ENCODE results near the gene TRIM23.
"Not testable (repeated sequence)": the region's sequence is repeated elsewhere in the genome, so short reads cannot be mapped to it uniquely, and the experiment has no call there.

Gene TRIM23

DNA sequence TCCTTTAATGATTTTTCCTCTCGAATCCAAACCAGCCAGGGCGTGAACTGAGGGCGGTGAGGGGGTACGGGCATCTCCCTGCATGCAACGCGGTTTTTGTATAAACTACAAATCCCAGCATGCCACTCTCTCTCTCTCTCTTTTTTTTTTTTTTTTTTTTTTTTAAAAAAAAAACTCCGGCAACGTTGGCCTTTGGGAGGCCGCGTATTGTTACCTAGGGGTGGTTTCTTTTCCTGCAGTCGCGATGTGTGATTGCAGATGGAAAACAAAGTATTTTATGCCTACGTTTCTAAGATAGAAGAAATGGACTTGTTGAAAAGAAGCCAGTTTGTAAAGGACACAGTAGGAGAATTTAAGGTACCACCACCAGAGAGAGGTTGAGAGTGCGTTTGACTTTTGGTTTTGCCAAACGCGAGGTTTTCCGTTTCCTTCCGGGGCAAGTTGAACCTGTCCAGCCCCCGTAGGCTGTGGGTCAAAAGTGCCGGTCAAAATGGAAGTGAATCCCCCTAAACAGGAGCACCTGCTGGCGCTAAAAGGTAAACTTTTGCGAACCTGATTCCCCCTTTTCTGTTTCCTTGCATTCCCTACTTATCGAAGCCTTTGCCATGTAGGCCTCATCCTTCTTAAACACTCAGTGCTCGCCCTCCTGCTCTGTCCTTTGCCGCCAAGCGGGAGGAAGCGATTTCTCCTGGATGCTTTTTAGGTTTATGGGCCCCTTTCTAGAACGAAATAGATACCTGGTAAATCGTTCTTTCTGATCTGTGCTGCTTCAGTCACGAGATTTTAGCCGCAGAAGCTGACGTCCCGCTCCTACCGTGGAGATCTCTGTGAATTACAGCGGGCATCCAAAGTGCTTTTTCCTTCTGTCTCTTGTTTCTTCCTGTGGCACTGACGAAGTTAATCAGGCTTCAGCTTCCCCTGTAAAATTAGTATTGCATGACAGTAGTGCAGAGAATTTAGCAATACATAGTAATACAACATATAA is 730 bp upstream of the TRIM23 start, which contains the start of the genes SHLD3 and TRAPPC13:
SHLD3 (plus strand) TSS at position 457 of the 985 bp plus-strand sequence. CDS start 4,561 bp downstream, outside the sequence.
TRAPPC13 (plus strand) TSS at position 457 of the 985 bp plus-strand sequence; CDS start at position 491, 34 bp downstream.
- Histone ChIP-seq H3K9me3 (ENCODE audit: insufficient read depth, low read depth, low read length) (no peaks in the 10 kb centered on the region), H3K27me3 (ENCODE audit: insufficient read depth, low read length) (no peaks in the 10 kb centered on the region), H3K36me3 (ENCODE audit: insufficient read depth, low read depth, low read length) (peaks cover 6% of the 10 kb centered on the region), H3K27ac (ENCODE audit: low read length) (peak within 1 kb of the TSS; percentile 53), H3K9ac (ENCODE audit: low read depth, low read length) (peak within 1 kb of the TSS; percentile 92), H3K4me1 (ENCODE audit: insufficient read depth, low read length) (peaks cover 8% of the 10 kb centered on the region; the same call in 1 of the 2 replicates), H3K4me3 (ENCODE audit: low read length) (peak within 1 kb of the TSS; percentile 94)

DNA sequence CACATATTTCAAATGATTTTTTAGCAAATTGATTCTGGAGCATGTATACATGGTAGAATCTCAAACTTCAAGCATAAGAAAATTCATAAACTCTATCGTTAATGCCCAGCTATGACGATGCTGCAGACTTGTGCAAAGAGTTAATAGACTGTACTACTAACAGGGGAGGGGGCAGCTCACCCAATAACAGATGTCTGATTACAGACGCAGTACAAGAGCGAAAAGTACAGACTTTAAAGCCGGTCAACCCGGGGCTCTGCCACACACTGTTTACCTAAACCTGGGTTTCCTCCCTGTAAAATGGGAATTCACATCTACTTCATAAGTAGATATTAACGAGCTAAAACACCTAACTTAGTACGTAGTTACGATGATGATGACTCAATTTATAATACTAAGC is 651 bp downstream of the TRIM23 start:
- no peaks in the 10 kb centered on the region for H3K36me3 ChIP-seq (ENCODE audit: insufficient read depth, low read depth, low read length)
- H3K4me3 ChIP-seq (ENCODE audit: low read length) = peak overlapping the region; percentile 94
- H3K27ac ChIP-seq (ENCODE audit: low read length) = no peak overlapping the region
- peak overlapping the region; percentile 92 for H3K9ac ChIP-seq (ENCODE audit: low read depth, low read length)
- peaks cover 8% of the 10 kb centered on the region; the same call in 1 of the 2 replicates for H3K4me1 ChIP-seq (ENCODE audit: insufficient read depth, low read length)
- no peaks in the 10 kb centered on the region for H3K9me3 ChIP-seq (ENCODE audit: insufficient read depth, low read depth, low read length)
- no peaks in the 10 kb centered on the region for H3K27me3 ChIP-seq (ENCODE audit: insufficient read depth, low read length)

DNA sequence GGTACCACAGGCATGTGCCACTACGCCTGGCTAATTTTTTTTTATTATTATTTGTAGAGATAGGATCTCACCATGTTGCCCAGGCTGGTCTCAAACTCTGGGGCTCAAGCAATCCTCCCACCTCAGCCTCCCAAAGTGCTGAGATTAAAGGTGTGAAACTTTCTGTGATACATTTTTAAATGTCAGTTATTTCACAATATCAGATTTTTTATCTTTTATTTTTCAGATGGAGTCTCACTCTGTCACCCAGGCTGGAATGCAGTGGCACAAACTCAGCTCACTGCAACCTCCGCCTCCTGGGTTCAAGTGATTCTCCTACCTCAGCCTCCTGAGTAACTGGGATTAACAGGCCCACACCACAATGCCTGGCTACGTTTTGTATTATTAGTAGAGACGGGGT is 2.2 kb downstream of the TRIM23 start:
- not testable (repeated sequence) for H3K36me3 ChIP-seq (ENCODE audit: insufficient read depth, low read depth, low read length); H3K4me1 ChIP-seq (ENCODE audit: insufficient read depth, low read length); H3K27me3 ChIP-seq (ENCODE audit: insufficient read depth, low read length); H3K9ac ChIP-seq (ENCODE audit: low read depth, low read length); H3K27ac ChIP-seq (ENCODE audit: low read length); H3K4me3 ChIP-seq (ENCODE audit: low read length); H3K9me3 ChIP-seq (ENCODE audit: insufficient read depth, low read depth, low read length)

DNA sequence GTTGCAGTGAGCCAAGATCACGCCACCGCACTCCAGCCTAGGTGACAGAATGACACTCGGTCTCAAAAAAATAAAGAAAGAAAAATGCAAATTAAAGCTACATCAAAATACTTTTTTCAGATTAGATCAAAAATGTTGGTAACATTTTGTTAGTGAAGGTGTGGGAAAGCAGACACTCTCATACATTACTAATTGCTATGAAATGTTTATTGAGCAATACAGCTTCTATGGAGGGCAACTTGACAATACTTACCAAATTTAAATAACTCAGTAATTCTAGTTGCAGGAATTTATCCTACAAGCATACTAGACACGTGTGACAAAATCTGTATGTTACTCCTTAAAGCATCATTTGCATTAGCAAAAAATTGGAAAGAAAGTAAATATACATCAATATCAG is 4.1 kb downstream of the TRIM23 start:
- Histone ChIP-seq H3K9ac (ENCODE audit: low read depth, low read length) (no peak overlapping the region), H3K27me3 (ENCODE audit: insufficient read depth, low read length) (no peaks in the 10 kb centered on the region), H3K4me3 (ENCODE audit: low read length) (no peak overlapping the region)

GRCh38 chr5:65612298-65612907 is 11.7 kb downstream of the TRIM23 start:
- H3K9ac ChIP-seq (ENCODE audit: low read depth, low read length) = no peak overlapping the region
- H3K9me3 ChIP-seq (ENCODE audit: insufficient read depth, low read depth, low read length) = no peaks in the 10 kb centered on the region
- H3K4me3 ChIP-seq (ENCODE audit: low read length) = no peak overlapping the region
- no peaks in the 10 kb centered on the region for H3K27me3 ChIP-seq (ENCODE audit: insufficient read depth, low read length)
- H3K4me1 ChIP-seq (ENCODE audit: insufficient read depth, low read length) = no peaks in the 10 kb centered on the region
- peaks cover 69% of the 10 kb centered on the region for H3K36me3 ChIP-seq (ENCODE audit: insufficient read depth, low read depth, low read length)
- no peak overlapping the region for H3K27ac ChIP-seq (ENCODE audit: low read length)

More for the DNA sequence above, 4.1 kb downstream of the TRIM23 start:
- peaks cover 11% of the 10 kb centered on the region for H3K36me3 ChIP-seq (ENCODE audit: insufficient read depth, low read depth, low read length)
- H3K4me1 ChIP-seq (ENCODE audit: insufficient read depth, low read length) = peaks cover 3% of the 10 kb centered on the region; the same call in 1 of the 2 replicates
- no peak overlapping the region for H3K27ac ChIP-seq (ENCODE audit: low read length)
- H3K9me3 ChIP-seq (ENCODE audit: insufficient read depth, low read depth, low read length) = no peaks in the 10 kb centered on the region

- Histone ChIP-seq H3K36me3 (ENCODE audit: insufficient read depth, low read depth, low read length) (peaks cover 73% of the 10 kb centered on the region), H3K27ac (ENCODE audit: low read length) (no peak overlapping the region), H3K4me1 (ENCODE audit: insufficient read depth, low read length) (no peaks in the 10 kb centered on the region), H3K27me3 (ENCODE audit: insufficient read depth, low read length) (no peaks in the 10 kb centered on the region), H3K4me3 (ENCODE audit: low read length) (no peak overlapping the region), H3K9ac (ENCODE audit: low read depth, low read length) (no peak overlapping the region), H3K9me3 (ENCODE audit: insufficient read depth, low read depth, low read length) (no peaks in the 10 kb centered on the region)
Measured at GRCh38 chr5:65611524-65611923, 12.6 kb downstream of the TRIM23 start.

GRCh38 chr5:65601761-65602160 is 22.4 kb downstream of the TRIM23 start:
- Histone ChIP-seq H3K36me3 (ENCODE audit: insufficient read depth, low read depth, low read length) (peaks cover 69% of the 10 kb centered on the region), H3K9me3 (ENCODE audit: insufficient read depth, low read depth, low read length) (peaks cover 16% of the 10 kb centered on the region)
- H3K4me3 ChIP-seq (ENCODE audit: low read length); H3K4me1 ChIP-seq (ENCODE audit: insufficient read depth, low read length); H3K27ac ChIP-seq (ENCODE audit: low read length); H3K9ac ChIP-seq (ENCODE audit: low read depth, low read length); H3K27me3 ChIP-seq (ENCODE audit: insufficient read depth, low read length): not testable (repeated sequence)

DNA sequence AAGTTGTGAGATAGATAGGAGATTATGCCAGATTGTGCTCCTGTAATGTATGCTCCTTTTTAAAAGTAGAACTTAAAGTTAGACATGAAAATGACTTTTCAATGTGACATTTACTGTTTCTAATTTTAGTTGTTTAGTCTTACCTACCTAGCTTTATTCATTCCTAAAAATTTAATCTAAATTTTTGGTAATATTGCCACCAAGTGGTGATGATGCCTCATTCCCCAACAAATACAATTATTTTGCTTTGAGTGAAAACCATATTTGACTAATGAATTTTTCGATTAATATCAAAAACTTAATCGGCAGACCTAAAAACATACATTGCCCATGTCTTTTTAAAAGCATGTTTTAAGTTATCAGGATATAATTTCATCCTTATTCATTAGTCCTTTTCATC is 35.4 kb downstream of the TRIM23 start:
- H3K4me1 ChIP-seq (ENCODE audit: insufficient read depth, low read length) = no peaks in the 10 kb centered on the region
- H3K36me3 ChIP-seq (ENCODE audit: insufficient read depth, low read depth, low read length) = peaks cover 92% of the 10 kb centered on the region
- H3K27me3 ChIP-seq (ENCODE audit: insufficient read depth, low read length) = no peaks in the 10 kb centered on the region
- no peak overlapping the region for H3K4me3 ChIP-seq (ENCODE audit: low read length)
- H3K27ac ChIP-seq (ENCODE audit: low read length) = no peak overlapping the region
- no peak overlapping the region for H3K9ac ChIP-seq (ENCODE audit: low read depth, low read length)
- H3K9me3 ChIP-seq (ENCODE audit: insufficient read depth, low read depth, low read length) = no peaks in the 10 kb centered on the region

DNA sequence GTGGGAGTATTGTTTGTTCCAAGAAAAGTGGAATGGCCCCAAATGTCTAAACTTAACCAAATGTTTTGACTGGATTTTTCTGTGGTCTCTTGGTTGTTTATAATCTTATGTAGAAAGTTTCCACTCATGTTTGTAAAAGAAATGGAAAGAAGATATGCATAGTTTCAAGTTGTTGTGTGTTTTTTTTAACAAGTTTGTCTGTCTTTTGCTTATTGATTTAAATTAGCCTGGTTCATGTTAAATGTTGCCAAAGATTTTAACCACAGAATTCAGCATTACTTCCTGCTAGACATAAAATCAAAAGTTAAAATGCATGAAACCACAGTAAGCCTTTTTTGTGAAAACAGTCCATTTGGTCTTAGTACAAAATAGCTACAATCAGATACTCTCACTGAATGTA is 47.0 kb downstream of the TRIM23 start:
- Histone ChIP-seq H3K27ac (ENCODE audit: low read length) (no peak overlapping the region), H3K4me1 (ENCODE audit: insufficient read depth, low read length) (no peaks in the 10 kb centered on the region), H3K9me3 (ENCODE audit: insufficient read depth, low read depth, low read length) (no peaks in the 10 kb centered on the region), H3K4me3 (ENCODE audit: low read length) (no peak overlapping the region), H3K36me3 (ENCODE audit: insufficient read depth, low read depth, low read length) (peaks cover 77% of the 10 kb centered on the region), H3K27me3 (ENCODE audit: insufficient read depth, low read length) (no peaks in the 10 kb centered on the region), H3K9ac (ENCODE audit: low read depth, low read length) (no peak overlapping the region)

DNA sequence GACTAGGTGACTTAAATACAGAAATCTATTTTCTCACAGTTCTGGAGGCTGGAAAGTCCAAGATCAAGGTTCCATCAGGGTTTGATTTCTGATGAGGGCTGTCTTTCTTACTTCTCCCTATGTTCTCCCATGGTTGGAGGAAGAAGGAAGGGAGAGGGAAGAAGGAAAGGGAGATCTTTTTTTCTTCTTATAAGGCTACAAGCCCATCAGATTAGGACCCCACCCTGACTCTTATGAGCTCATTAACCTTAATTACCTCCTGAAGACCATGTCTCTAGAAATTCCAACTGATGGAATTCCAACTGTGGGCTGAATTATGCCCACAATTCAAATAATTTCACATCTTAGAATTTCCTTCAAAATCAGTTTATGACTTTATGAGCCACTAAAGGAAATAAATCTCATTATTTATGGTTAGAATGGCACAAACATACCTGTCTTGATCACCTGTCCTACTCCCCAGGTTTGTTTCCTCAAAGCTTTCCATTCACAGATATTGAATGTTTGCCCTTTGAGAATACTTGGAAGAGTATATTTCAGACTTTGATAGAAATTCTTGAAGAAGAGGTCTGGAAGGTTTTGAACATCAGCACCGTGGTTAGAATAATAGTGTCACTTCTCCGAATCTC is 53.4 kb downstream of the TRIM23 start:
- H3K36me3 ChIP-seq (ENCODE audit: insufficient read depth, low read depth, low read length) = peaks cover 52% of the 10 kb centered on the region
- no peak overlapping the region for H3K27ac ChIP-seq (ENCODE audit: low read length)
- H3K4me1 ChIP-seq (ENCODE audit: insufficient read depth, low read length) = no peaks in the 10 kb centered on the region
- no peak overlapping the region for H3K9ac ChIP-seq (ENCODE audit: low read depth, low read length)
- H3K9me3 ChIP-seq (ENCODE audit: insufficient read depth, low read depth, low read length) = no peaks in the 10 kb centered on the region
- H3K4me3 ChIP-seq (ENCODE audit: low read length) = no peak overlapping the region
- no peaks in the 10 kb centered on the region for H3K27me3 ChIP-seq (ENCODE audit: insufficient read depth, low read length)

DNA sequence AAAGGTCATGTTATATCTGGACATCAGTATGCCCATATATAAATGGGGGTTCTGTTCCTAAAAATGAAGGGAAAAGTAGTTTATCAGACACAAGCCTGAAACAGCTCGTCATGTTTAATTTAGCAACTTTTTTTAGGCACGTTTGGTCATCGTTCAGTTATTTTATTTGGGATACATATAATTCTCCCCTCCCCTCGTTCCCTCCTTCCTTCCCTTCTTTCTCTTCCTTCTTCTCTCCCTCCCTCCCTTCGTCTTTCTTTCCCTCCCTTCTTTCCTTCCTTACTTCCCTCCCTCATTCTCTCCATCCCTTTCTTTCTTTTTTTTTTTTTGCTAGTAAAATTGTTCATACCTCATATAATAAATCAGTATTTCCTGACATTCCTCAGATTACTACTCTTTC is 57.6 kb downstream of the TRIM23 start:
- no peak overlapping the region for H3K27ac ChIP-seq (ENCODE audit: low read length)
- peaks cover 6% of the 10 kb centered on the region; the same call in 1 of the 2 replicates for H3K4me1 ChIP-seq (ENCODE audit: insufficient read depth, low read length)
- no peaks in the 10 kb centered on the region for H3K9me3 ChIP-seq (ENCODE audit: insufficient read depth, low read depth, low read length)

More for the DNA sequence above, 57.6 kb downstream of the TRIM23 start:
- no peaks in the 10 kb centered on the region for H3K27me3 ChIP-seq (ENCODE audit: insufficient read depth, low read length)
- H3K9ac ChIP-seq (ENCODE audit: low read depth, low read length) = no peak overlapping the region
- peaks cover 21% of the 10 kb centered on the region for H3K36me3 ChIP-seq (ENCODE audit: insufficient read depth, low read depth, low read length)
- H3K4me3 ChIP-seq (ENCODE audit: low read length) = no peak overlapping the region

Data from iPS-20b (cell line).